ENCODE data around the gene GRIN2C. TPM values are rescaled to one million over a fixed set of nuclear protein-coding genes. Genes with fewer than 3 reads are reported as not detected.

The GRIN2C gene
- total and polyA plus RNA-seq, 2 of the 4 experiments (the other 2 are of a cell fraction), result 0.22 TPM; not detected in 1

GRCh38 chr17:74898376-74898946 is 38.8 kb upstream of the GRIN2C start:
- CTCF ChIA-PET, result no interaction called here
- DNase-seq, result no peak
- no peak for ATAC-seq (ENCODE audit: low read depth)

More at GRCh38 chr17:74898376-74898946, 38.8 kb upstream of the GRIN2C start:
- Histone ChIP-seq H3K79me1 (ENCODE audit: low read depth in 1 of 2, low read length in 2 of 2) (no peaks in the 10 kb centered on the region), H2BK15ac (ENCODE audit: low read depth, low read length) (no peak overlapping the region), H3K4me2 (ENCODE audit: low read depth, low read length) (no peak overlapping the region), H3K14ac (replicated peaks; ENCODE audit: low read depth, low read length) (no peak overlapping the region), H2BK120ac (ENCODE audit: low read depth, low read length) (no peak overlapping the region), H2BK20ac (ENCODE audit: low read depth, low read length) (no peak overlapping the region), H4K8ac (ENCODE audit: low read depth in 2 of 2, low read length in 2 of 2) (no peak overlapping the region), H4K20me1 (ENCODE audit: insufficient read depth, low read length) (no peaks in the 10 kb centered on the region), H2AFZ (replicated peaks; ENCODE audit: low read length, poor library complexity) (no peak overlapping the region), H3K56ac (ENCODE audit: extremely low read depth, insufficient read depth, low read length) (no peak overlapping the region), H3K36me3 (ENCODE audit: control insufficient read depth, insufficient read depth, low read length) (no peaks in the 10 kb centered on the region), H2BK5ac (ENCODE audit: low read depth, low read length, poor library complexity, severe bottlenecking) (no peak overlapping the region), H3K4me3 (ENCODE audit: insufficient read depth, low read depth, low read length) (no peak overlapping the region), H3K27me3 (ENCODE audit: control insufficient read depth, insufficient read depth, low read length) (peaks cover 59% of the 10 kb centered on the region), H3K18ac (ENCODE audit: low read depth, low read length) (no peak overlapping the region), H3K27ac (ENCODE audit: insufficient read depth, low read length) (no peak overlapping the region), H4K91ac (ENCODE audit: insufficient read depth, low read depth, low read length) (no peak overlapping the region), H3K4ac (ENCODE audit: low read depth, low read length) (no peak overlapping the region), H3K9ac (ENCODE audit: low read depth, low read length) (no peak overlapping the region), H2AK9ac (replicated peaks; ENCODE audit: low read depth, low read length, poor library complexity) (no peak overlapping the region), H3K9me3 (ENCODE audit: control insufficient read depth, insufficient read depth, low read length) (no peaks in the 10 kb centered on the region), H3K23ac (ENCODE audit: low read depth, low read length) (no peak overlapping the region), H3K4me1 (ENCODE audit: control insufficient read depth, insufficient read depth, low read length) (no peaks in the 10 kb centered on the region), H3K9me1 (ENCODE audit: insufficient read depth, low read length) (no peaks in the 10 kb centered on the region), H2AK5ac (ENCODE audit: low read depth, low read length) (no peak overlapping the region), H4K5ac (ENCODE audit: low read depth, low read length) (no peak overlapping the region)
- WGBS, 2 experiments (ENCODE audit: extremely low coverage in 2 of 2, insufficient read length in 1 of 2), result 69% methylated on average over 3 of the region's 11 CpGs; no CpG with 5 or more reads in 1 of the 2 experiments
- intact Hi-C loops (cut with micrococcal nuclease) (no loop called here), dilution Hi-C loops (cut with HindIII; ENCODE audit: low sequenced_read_pairs, unreplicated experiment) (no loop called here), in situ Hi-C loops (cut with MboI; ENCODE audit: low sequenced_read_pairs) (no loop called here)
- POLR2A ChIA-PET (ENCODE audit: unreplicated experiment), result no interaction called here
- TF ChIP-seq NFE2L2 (IDR thresholded peaks at IDR 0.05; ENCODE audit: low read depth, low read length) (no peak), SMC3 (IDR thresholded peaks at IDR 0.05; ENCODE audit: low read depth, low read length) (no peak), CTCF (conservative IDR thresholded peaks at IDR 0.05; ENCODE audit: low read depth, low read length) (no peak), POLR2A (IDR thresholded peaks at IDR 0.05; ENCODE audit: low read depth, low read length) (no peak), RAD21 (IDR thresholded peaks at IDR 0.05; ENCODE audit: low read length) (no peak), USF2 (IDR thresholded peaks at IDR 0.05; ENCODE audit: low read depth, low read length) (no peak), MXI1 (IDR thresholded peaks at IDR 0.05; ENCODE audit: borderline replicate concordance, low read depth, low read length) (no peak), FOS (IDR thresholded peaks at IDR 0.05; ENCODE audit: low read depth, low read length) (no peak), BHLHE40 (IDR thresholded peaks at IDR 0.05; ENCODE audit: low read depth, low read length) (no peak), MAZ (IDR thresholded peaks at IDR 0.05; ENCODE audit: borderline replicate concordance, low read depth, low read length) (no peak)
- no TSS peak for BruUV-seq (replicated peaks)

Measured in IMR-90 (cell line).